K562 (cell line): Measurements from ENCODE around the gene NR1D1. TPM values are rescaled to one million over a fixed set of nuclear protein-coding genes. Genes with fewer than 3 reads are reported as not detected.

Source experiments
- BCL6 ChIP-seq: fragments of 250-450 bp; sonication (Bioruptor Pico); IDR thresholded peaks from 2 replicates; pipeline ENCODE4 v1.4.0; 2020
- CBX2 ChIP-seq: fragments of 200-600 bp; sonication (generic); IDR thresholded peaks from one replicate; pipeline ENCODE4 v1.6.1; 2012; ENCODE audit warnings: mild to moderate bottlenecking, low read length, inconsistent platforms; ENCODE audit not compliant: insufficient read depth, poor library complexity, severe bottlenecking
- FOXK1 ChIP-seq: sonication (generic); formaldehyde crosslinking; IDR thresholded peaks from 2 replicates; pipeline ENCODE4 v1.8.0; 2022; ENCODE audit warnings: missing genetic modification reagents, mild to moderate bottlenecking, borderline replicate concordance
- HMGXB4 ChIP-seq: sonication (generic); formaldehyde crosslinking; IDR thresholded peaks from 2 replicates; pipeline ENCODE4 v1.8.1; 2023; ENCODE audit warnings: mild to moderate bottlenecking, missing genetic modification reagents
- NCOA4 ChIP-seq: fragments of 450-650 bp; IDR thresholded peaks from 2 replicates; pipeline ENCODE4 v1.6.1; 2018; ENCODE audit warnings: mild to moderate bottlenecking; ENCODE audit not compliant: partially characterized antibody
- NEUROD1 ChIP-seq: fragments of 150-350 bp; IDR thresholded peaks from 2 replicates; pipeline ENCODE4 v1.6.1; 2014; ENCODE audit warnings: borderline replicate concordance, low read length, low read depth; ENCODE audit not compliant: partially characterized antibody
- SIN3A ChIP-seq, 2 experiments: fragments of 150-350 bp in 1 of 2; IDR thresholded peaks; 2 replicates each; pipeline ENCODE4 v1.6.1; 2011 to 2016; ENCODE audit warnings: borderline replicate concordance in 2 of 2, low read depth in 2 of 2, low read length in 2 of 2, mild to moderate bottlenecking in 2 of 2, moderate library complexity in 2 of 2; ENCODE audit not compliant: control insufficient read depth in 1 of 2
- SRSF7 ChIP-seq: fragments of 200-400 bp; formaldehyde crosslinking; optimal IDR thresholded peaks from 2 replicates; pipeline ENCODE3; 2017; ENCODE audit warnings: mild to moderate bottlenecking, low read depth, low read length
- STAT5A ChIP-seq: IDR thresholded peaks from 2 replicates; pipeline ENCODE4 v1.6.1; 2012; ENCODE audit warnings: low read length, inconsistent platforms, borderline replicate concordance
- TCF7L2 ChIP-seq: fragments of 150-350 bp; IDR thresholded peaks from 2 replicates; pipeline ENCODE4 v1.6.1; 2016; ENCODE audit warnings: low read depth, mild to moderate bottlenecking, low read length, moderate library complexity
- ZBTB40 ChIP-seq, 2 experiments: fragments of 450-650 bp in 1 of 2; sonication (generic) in 1 of 2; formaldehyde crosslinking in 1 of 2; IDR thresholded peaks; 2 replicates each; pipeline versions ENCODE4 v1.7.1 to v1.9.0; 2016 to 2022; ENCODE audit warnings: inconsistent platforms in 1 of 2, mild to moderate bottlenecking in 1 of 2, missing genetic modification reagents in 1 of 2
- ZBTB7A ChIP-seq: IDR thresholded peaks from 2 replicates; pipeline ENCODE4 v1.6.1; 2011; ENCODE audit warnings: low read depth, mild to moderate bottlenecking, low read length, moderate library complexity, borderline replicate concordance; ENCODE audit not compliant: control insufficient read depth
- ZFP30 ChIP-seq: fragments of 250-450 bp; sonication (Bioruptor Pico); IDR thresholded peaks from 2 replicates; pipeline ENCODE4 v1.8.0; 2022; ENCODE audit warnings: moderate library complexity, mild to moderate bottlenecking, inconsistent platforms, borderline replicate concordance
- ZNF766 ChIP-seq: fragments of 200-800 bp; sonication (Bioruptor generic); conservative IDR thresholded peaks from 2 replicates; pipeline ENCODE4 v1.6.1; 2016; ENCODE audit warnings: missing genetic modification characterization, missing compliant biosample characterization
- ZNF830 ChIP-seq: fragments of 250-450 bp; sonication (Bioruptor Pico); IDR thresholded peaks from 2 replicates; pipeline ENCODE4 v1.5.0; 2021; ENCODE audit warnings: mild to moderate bottlenecking
- polyA plus RNA-seq, 8 experiments: library from polyadenylated mRNA; depleted of rRNA in 4 of 8; stranded (reverse) in 5 of 8; unstranded in 3 of 8; fragments of >200 nt; fragmentation: Nextera tagmentation in 2 of 8; fragmentation: Illumina TruSeq in 1 of 8; extraction: Ambion mirVana in 2 of 8; extraction: Trizol in 1 of 8; gene quantifications; 2 replicates each; pipeline versions ENCODE4 v1.2.1 to v1.2.3, GENCODE V29; 2011 to 2014; ENCODE audit warnings: inconsistent platforms in 1 of 8, missing spikeins in 1 of 8
- total RNA-seq, 7 experiments: library from RNA; depleted of rRNA in 6 of 7; stranded (reverse); fragments of >200 nt in 6 of 7; fragmentation: Illumina TruSeq in 2 of 7; extraction: Trizol in 2 of 7; gene quantifications; 2 replicates each; pipeline versions ENCODE4 v1.2.1 to v1.2.3, GENCODE V29; 2011 to 2021; ENCODE audit warnings: low replicate concordance in 1 of 7

Gene NR1D1
- total and polyA plus RNA-seq, 9 of the 15 experiments (the other 6 are each of a cell fraction or from before 2014, with no cell fraction given) = 0.25 to 7.7 (median 0.65) TPM

GRCh38 chr17:40072735-40073346 lies 27.5 kb downstream of the NR1D1 start (continued):
- TF ChIP-seq ZNF766 (CRISPR knock-in tag) = no peak
- TF ChIP-seq FOXK1 = no peak
- no peak for TF ChIP-seq NCOA4
- TF ChIP-seq TCF7L2 = no peak
- TF ChIP-seq ZBTB40 (IDR thresholded peaks at IDR 0.05) = no peak
- no peak for TF ChIP-seq ZBTB40 (CRISPR knock-in tag; IDR thresholded peaks at IDR 0.05)
- TF ChIP-seq HMGXB4 (CRISPR knock-in tag) = no peak
- TF ChIP-seq SIN3A (IDR thresholded peaks at IDR 0.05; ENCODE audit: borderline replicate concordance in 2 of 2, control insufficient read depth in 1 of 2, low read depth in 2 of 2, low read length in 2 of 2) = no peak
- no peak for TF ChIP-seq ZNF830
- TF ChIP-seq BCL6 (CRISPR knock-in tag) = no peak
- TF ChIP-seq ZBTB7A = peak; percentile 59; the same call in 1 of the 2 replicates
- no peak for TF ChIP-seq ZFP30 (CRISPR knock-in tag)
- no peak for TF ChIP-seq STAT5A
- TF ChIP-seq SRSF7 = no peak
- TF ChIP-seq CBX2 = no peak
- TF ChIP-seq NEUROD1 = no peak
